Osteocyte (in vitro differentiated cells): ENCODE data around the gene TFDP1. TPM values are rescaled to one million over a fixed set of nuclear protein-coding genes. Genes with fewer than 3 reads are reported as not detected.
A peak's percentile ranks its signal among the peaks of the same experiment; 100 is the strongest.

ENCODE experiments used
- DNase-seq: peaks from one replicate; pipeline ENCODE4 v3.0.0; 2021; ENCODE audit warnings: mixed read lengths; ENCODE audit not compliant: unreplicated experiment; ENCODE audit errors: extremely low spot score
- H3K27ac Mint-ChIP-seq: one replicate; pipeline ENCODE4 v1.8.0; 2021; ENCODE audit warnings: mild to moderate bottlenecking, mixed read lengths; ENCODE audit not compliant: unreplicated experiment
- H3K27me3 Mint-ChIP-seq: one replicate; pipeline ENCODE4 v1.8.0; 2021; ENCODE audit warnings: mixed read lengths; ENCODE audit not compliant: unreplicated experiment
- H3K36me3 Mint-ChIP-seq: one replicate; pipeline ENCODE4 v1.8.0; 2021; ENCODE audit warnings: mixed read lengths; ENCODE audit not compliant: unreplicated experiment
- H3K4me1 Mint-ChIP-seq: one replicate; pipeline ENCODE4 v1.8.0; 2021; ENCODE audit warnings: mixed read lengths; ENCODE audit not compliant: unreplicated experiment
- H3K4me3 Mint-ChIP-seq: one replicate; pipeline ENCODE4 v1.8.0; 2021; ENCODE audit warnings: mild to moderate bottlenecking, moderate library complexity, mixed read lengths; ENCODE audit not compliant: unreplicated experiment
- H3K9me3 Mint-ChIP-seq: one replicate; pipeline ENCODE4 v1.8.0; 2021; ENCODE audit warnings: mixed read lengths; ENCODE audit not compliant: unreplicated experiment
- total RNA-seq: library from RNA; stranded (reverse); gene quantifications from 2 replicates; pipeline ENCODE4 v1.2.1, GENCODE V29; 2021
- TF ChIP-seq, protein P1 (sequence below): fragments of 200-600 bp; sonication (generic); IDR thresholded peaks from 2 replicates; pipeline ENCODE4 v1.5.0; 2021; ENCODE audit warnings: antibody characterized with exemption, mild to moderate bottlenecking, moderate library complexity

The TFDP1 gene
- total RNA-seq, 1 donor from 2014 or later: 66.9 TPM

DNA sequence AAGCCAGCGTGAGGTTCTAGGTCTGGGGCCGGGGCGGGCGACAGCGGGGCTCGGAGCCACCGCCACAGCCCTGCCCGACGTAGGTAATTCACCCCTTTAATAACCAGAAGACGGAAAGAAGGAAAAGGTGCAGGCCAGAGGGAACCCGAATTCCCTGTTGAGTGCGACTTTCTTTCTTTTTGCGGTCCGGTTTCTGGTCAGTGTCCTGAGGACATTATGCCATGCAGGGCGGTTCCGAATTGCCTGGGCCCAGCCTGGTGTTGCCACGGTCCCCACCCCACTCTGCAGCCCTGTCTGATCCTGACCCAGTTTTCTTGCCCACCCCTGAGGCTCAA, 18.4 kb upstream of the TFDP1 start:
- H3K27me3 Mint-ChIP-seq: no peaks in the 10 kb centered on the region
- peak; percentile 77 for DNase-seq
- H3K27ac Mint-ChIP-seq: no peak overlapping the region
- no peak overlapping the region for H3K4me3 Mint-ChIP-seq
- H3K36me3 Mint-ChIP-seq: no peaks in the 10 kb centered on the region
- H3K9me3 Mint-ChIP-seq: no peaks in the 10 kb centered on the region
- H3K4me1 Mint-ChIP-seq: peaks cover 6% of the 10 kb centered on the region
- TF ChIP-seq, protein P1, sequence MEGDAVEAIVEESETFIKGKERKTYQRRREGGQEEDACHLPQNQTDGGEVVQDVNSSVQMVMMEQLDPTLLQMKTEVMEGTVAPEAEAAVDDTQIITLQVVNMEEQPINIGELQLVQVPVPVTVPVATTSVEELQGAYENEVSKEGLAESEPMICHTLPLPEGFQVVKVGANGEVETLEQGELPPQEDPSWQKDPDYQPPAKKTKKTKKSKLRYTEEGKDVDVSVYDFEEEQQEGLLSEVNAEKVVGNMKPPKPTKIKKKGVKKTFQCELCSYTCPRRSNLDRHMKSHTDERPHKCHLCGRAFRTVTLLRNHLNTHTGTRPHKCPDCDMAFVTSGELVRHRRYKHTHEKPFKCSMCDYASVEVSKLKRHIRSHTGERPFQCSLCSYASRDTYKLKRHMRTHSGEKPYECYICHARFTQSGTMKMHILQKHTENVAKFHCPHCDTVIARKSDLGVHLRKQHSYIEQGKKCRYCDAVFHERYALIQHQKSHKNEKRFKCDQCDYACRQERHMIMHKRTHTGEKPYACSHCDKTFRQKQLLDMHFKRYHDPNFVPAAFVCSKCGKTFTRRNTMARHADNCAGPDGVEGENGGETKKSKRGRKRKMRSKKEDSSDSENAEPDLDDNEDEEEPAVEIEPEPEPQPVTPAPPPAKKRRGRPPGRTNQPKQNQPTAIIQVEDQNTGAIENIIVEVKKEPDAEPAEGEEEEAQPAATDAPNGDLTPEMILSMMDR: no peak

DNA sequence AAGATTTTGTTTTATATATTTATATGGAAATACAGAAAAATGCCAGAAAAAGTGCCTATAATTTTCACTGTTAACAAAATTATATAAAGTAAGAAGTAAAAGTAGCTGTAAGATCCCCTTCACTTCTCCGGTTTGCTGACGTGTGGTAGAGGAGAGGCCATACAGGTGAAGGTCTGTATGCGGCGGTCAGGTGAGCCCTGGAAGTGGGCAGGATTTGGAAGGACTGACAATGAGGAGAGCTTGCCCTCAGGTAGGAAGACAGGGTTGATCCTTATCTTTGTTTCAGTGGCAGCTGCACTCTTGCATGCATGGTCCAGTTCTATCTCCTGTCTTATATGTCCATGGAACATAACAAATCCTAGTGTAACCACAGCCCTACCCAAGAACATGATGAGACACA, 16.9 kb upstream of the TFDP1 start:
- TF ChIP-seq, protein P1: no peak
- peak; percentile 62 for DNase-seq
- no peaks in the 10 kb centered on the region for H3K36me3 Mint-ChIP-seq
- no peak overlapping the region for H3K27ac Mint-ChIP-seq
- peaks cover 4% of the 10 kb centered on the region for H3K9me3 Mint-ChIP-seq
- no peaks in the 10 kb centered on the region for H3K27me3 Mint-ChIP-seq
- no peak overlapping the region for H3K4me3 Mint-ChIP-seq
- H3K4me1 Mint-ChIP-seq: no peaks in the 10 kb centered on the region

- DNase-seq: no peak
- Mint-ChIP-seq H3K9me3 (peaks cover 35% of the 10 kb centered on the region), H3K4me1 (no peaks in the 10 kb centered on the region), H3K36me3 (peaks cover 5% of the 10 kb centered on the region), H3K27me3 (peaks cover 4% of the 10 kb centered on the region), H3K27ac (no peak overlapping the region), H3K4me3 (no peak overlapping the region)
- TF ChIP-seq, protein P1: no peak
Measured at GRCh38 chr13:113573065-113573464, 11.5 kb upstream of the TFDP1 start.

DNA sequence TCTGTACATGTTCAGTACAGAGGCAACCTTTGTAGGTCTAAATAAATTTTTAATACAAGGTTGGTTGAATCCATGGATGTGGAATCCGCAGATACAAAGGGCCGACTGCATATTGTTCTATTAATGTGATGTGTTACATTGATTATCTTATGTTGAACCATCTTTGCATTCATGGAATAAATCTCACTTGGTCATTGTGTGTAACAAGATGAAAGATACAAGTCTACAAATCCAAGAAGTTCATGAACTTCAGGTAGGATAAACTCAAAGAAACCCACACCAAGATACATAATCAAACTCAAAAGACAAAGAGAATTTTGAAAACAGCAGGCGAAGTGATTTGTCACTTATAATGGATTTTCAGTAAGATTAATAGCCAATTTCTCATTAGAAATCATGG, 8.0 kb upstream of the TFDP1 start:
- TF ChIP-seq, protein P1: no peak
- Mint-ChIP-seq H3K27ac (no peak overlapping the region), H3K27me3 (peaks cover 4% of the 10 kb centered on the region), H3K4me1 (no peaks in the 10 kb centered on the region), H3K9me3 (peaks cover 35% of the 10 kb centered on the region), H3K4me3 (no peak overlapping the region), H3K36me3 (peaks cover 5% of the 10 kb centered on the region)
- no peak for DNase-seq

DNA sequence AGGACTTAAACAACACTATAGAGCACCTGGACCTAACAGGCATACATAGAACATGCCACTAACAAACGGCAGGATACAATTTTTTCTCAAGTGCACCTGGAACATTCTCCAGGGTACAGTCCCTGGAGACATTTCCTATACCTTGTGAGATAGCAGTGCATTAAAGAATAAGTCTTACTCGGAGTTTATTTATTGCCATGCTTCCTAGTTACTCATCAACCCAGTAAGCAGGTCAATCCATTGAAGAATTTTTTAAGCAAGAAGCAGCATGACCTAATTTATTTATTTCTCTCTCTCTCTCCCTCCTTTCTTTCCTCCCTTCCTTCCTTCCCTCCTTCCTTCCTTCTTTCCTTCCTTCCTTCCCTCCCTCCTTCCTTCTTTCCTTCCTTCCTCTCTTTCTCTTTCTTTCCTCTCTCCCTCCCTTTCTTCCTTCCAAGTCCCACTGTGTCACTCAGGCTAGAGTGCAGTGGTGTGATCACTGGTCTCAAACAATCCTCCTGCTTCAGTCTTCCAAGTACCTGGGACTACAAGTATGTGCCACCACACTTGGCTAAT, 6.6 kb upstream of the TFDP1 start:
- H3K4me1 Mint-ChIP-seq: no peaks in the 10 kb centered on the region
- TF ChIP-seq, protein P1: no peak
- DNase-seq: no peak
- no peak overlapping the region for H3K4me3 Mint-ChIP-seq
- no peak overlapping the region for H3K27ac Mint-ChIP-seq
- peaks cover 4% of the 10 kb centered on the region for H3K27me3 Mint-ChIP-seq
- H3K36me3 Mint-ChIP-seq: peaks cover 5% of the 10 kb centered on the region
- peaks cover 31% of the 10 kb centered on the region for H3K9me3 Mint-ChIP-seq
